K562 (cell line): ENCODE measurements around the gene CTSW. TPM values are rescaled to one million over a fixed set of nuclear protein-coding genes. Genes with fewer than 3 reads are reported as not detected.

Experiments used
- ATF3 ChIP-seq, 2 experiments: fragments of 450-650 bp in 1 of 2; sonication (generic) in 1 of 2; formaldehyde crosslinking in 1 of 2; IDR thresholded peaks in 1 of 2; conservative IDR thresholded peaks in 1 of 2; 2 replicates each; pipeline versions ENCODE4 v1.6.1 to v1.8.1; 2016 to 2023; ENCODE audit warnings: mild to moderate bottlenecking in 2 of 2, moderate library complexity in 2 of 2, inconsistent platforms in 1 of 2, missing genetic modification reagents in 1 of 2
- ATF4 ChIP-seq: fragments of 450-650 bp; formaldehyde crosslinking; IDR thresholded peaks from 2 replicates; pipeline ENCODE4 v1.4.0; 2022; ENCODE audit warnings: mild to moderate bottlenecking, moderate library complexity
- CREM ChIP-seq: IDR thresholded peaks from 2 replicates; pipeline ENCODE4 v1.6.1; 2014; ENCODE audit warnings: antibody characterized with exemption, low read depth
- ESRRB ChIP-seq: fragments of 250-450 bp; sonication (Bioruptor Pico); IDR thresholded peaks from 2 replicates; pipeline ENCODE4 v1.5.0; 2020; ENCODE audit warnings: mild to moderate bottlenecking, moderate library complexity, borderline replicate concordance
- HMBOX1 ChIP-seq: sonication (generic); IDR thresholded peaks from 2 replicates; pipeline ENCODE4 v1.6.1; 2016
- JUNB ChIP-seq: fragments of 450-650 bp; formaldehyde crosslinking; conservative IDR thresholded peaks from 2 replicates; pipeline ENCODE4 v1.4.0; 2020; ENCODE audit warnings: mild to moderate bottlenecking
- JUND ChIP-seq, 2 experiments: IDR thresholded peaks; 2 replicates in 1 of 2; 3 replicates in 1 of 2; pipeline ENCODE4 v1.6.1; 2011; ENCODE audit warnings: borderline replicate concordance in 2 of 2, low read depth in 2 of 2, low read length in 2 of 2, improper control_type of control experiment in 1 of 2, missing biosample characterization in 1 of 2, missing genetic modification characterization in 1 of 2, missing genetic modification reagents in 1 of 2
- KAT2B ChIP-seq: IDR thresholded peaks from one replicate; pipeline ENCODE4 v1.6.1; 2012; ENCODE audit warnings: low read depth, mild to moderate bottlenecking, control low read depth, inconsistent platforms, low read length, moderate library complexity
- NFXL1 ChIP-seq: fragments of 450-650 bp; formaldehyde crosslinking; IDR thresholded peaks from 2 replicates; pipeline ENCODE4 v1.4.0; 2021; ENCODE audit warnings: mild to moderate bottlenecking
- PHF8 ChIP-seq: fragments of 200-600 bp; sonication (generic); IDR thresholded peaks from 2 replicates; pipeline ENCODE4 v1.6.1; 2012; ENCODE audit warnings: mixed run types, mild to moderate bottlenecking, inconsistent platforms, low read length, moderate library complexity, borderline replicate concordance
- POLR2G ChIP-seq: fragments of 200-400 bp; formaldehyde crosslinking; IDR thresholded peaks from 2 replicates; pipeline ENCODE4 v1.6.1; 2017; ENCODE audit warnings: low read depth, mild to moderate bottlenecking, antibody characterized with exemption, low read length, moderate library complexity
- PTRF ChIP-seq: fragments of 450-650 bp; IDR thresholded peaks from 2 replicates; pipeline ENCODE4 v1.6.1; 2016; ENCODE audit warnings: mild to moderate bottlenecking, missing genetic modification characterization, missing compliant biosample characterization
- RB1 ChIP-seq: fragments of 450-650 bp; IDR thresholded peaks from 2 replicates; pipeline ENCODE4 v1.6.1; 2017; ENCODE audit warnings: low read depth, mild to moderate bottlenecking
- RBM34 ChIP-seq: fragments of 200-400 bp; formaldehyde crosslinking; IDR thresholded peaks from 2 replicates; pipeline ENCODE4 v1.6.1; 2018; ENCODE audit warnings: low read length, borderline replicate concordance; ENCODE audit not compliant: insufficient read depth
- ZBTB49 ChIP-seq: sonication (generic); formaldehyde crosslinking; IDR thresholded peaks from 2 replicates; pipeline ENCODE4 v1.8.0; 2022; ENCODE audit warnings: missing genetic modification reagents, mild to moderate bottlenecking, borderline replicate concordance
- ZC3H8 ChIP-seq: fragments of 450-650 bp; IDR thresholded peaks from 2 replicates; pipeline ENCODE4 v1.6.1; 2017
- ZNF197 ChIP-seq: fragments of 200-800 bp; sonication (Bioruptor generic); IDR thresholded peaks from 2 replicates; pipeline ENCODE4 v1.6.1; 2016; ENCODE audit warnings: low read depth, missing genetic modification characterization, missing compliant biosample characterization
- ZNF224 ChIP-seq: sonication (generic); formaldehyde crosslinking; IDR thresholded peaks from 2 replicates; pipeline ENCODE4 v1.8.0; 2022; ENCODE audit warnings: mild to moderate bottlenecking, missing genetic modification reagents
- ZNF449 ChIP-seq: fragments of 250-450 bp; sonication (Bioruptor Pico); IDR thresholded peaks from 2 replicates; pipeline ENCODE4 v1.8.0; 2022; ENCODE audit warnings: moderate library complexity, mild to moderate bottlenecking, inconsistent platforms
- polyA plus RNA-seq, 8 experiments: library from polyadenylated mRNA; depleted of rRNA in 4 of 8; stranded (reverse) in 5 of 8; unstranded in 3 of 8; fragments of >200 nt; fragmentation: Nextera tagmentation in 2 of 8; fragmentation: Illumina TruSeq in 1 of 8; extraction: Ambion mirVana in 2 of 8; extraction: Trizol in 1 of 8; gene quantifications; 2 replicates each; pipeline versions ENCODE4 v1.2.1 to v1.2.3, GENCODE V29; 2011 to 2014; ENCODE audit warnings: inconsistent platforms in 1 of 8, missing spikeins in 1 of 8
- total RNA-seq, 7 experiments: library from RNA; depleted of rRNA in 6 of 7; stranded (reverse); fragments of >200 nt in 6 of 7; fragmentation: Illumina TruSeq in 2 of 7; extraction: Trizol in 2 of 7; gene quantifications; 2 replicates each; pipeline versions ENCODE4 v1.2.1 to v1.2.3, GENCODE V29; 2011 to 2021; ENCODE audit warnings: low replicate concordance in 1 of 7

CTSW gene
- total and polyA plus RNA-seq, 9 of the 15 experiments (the other 6 are each of a cell fraction or from before 2014, with no cell fraction given): 0.04 TPM; not detected in 8

GRCh38 chr11:65860278-65861164 lies 19.1 kb upstream of the CTSW start, which contains the start of gene MUS81 (continued):
- TF ChIP-seq ZNF449 (CRISPR knock-in tag) (no peak), JUND (IDR thresholded peaks at IDR 0.05; ENCODE audit: borderline replicate concordance, low read depth, low read length) (peak; percentile 56; the same call in 1 of the 2 replicates), JUND (tag; IDR thresholded peaks at IDR 0.05; ENCODE audit: borderline replicate concordance, low read depth, low read length) (no peak), POLR2G (peak; percentile 95), HMBOX1 (peak; percentile 55; the same call in 1 of the 2 replicates), ESRRB (CRISPR knock-in tag) (no peak), PHF8 (peak; percentile 82; the same call in 1 of the 2 replicates), RB1 (peak; percentile 59), ATF4 (CRISPR knock-in tag) (peak; percentile 46; the same call in 1 of the 2 replicates), ZNF197 (CRISPR knock-in tag) (no peak), ZBTB49 (0 out of 2 replicates have a peak, but pooled peaks have one; percentile 72), ATF3 (IDR thresholded peaks at IDR 0.05) (no peak), ATF3 (CRISPR knock-in tag; conservative IDR thresholded peaks at IDR 0.05) (0 out of 2 replicates have a peak, but pooled peaks have one; percentile 77), RBM34 (no peak), CREM (peak; percentile 81), JUNB (CRISPR knock-in tag) (no peak), NFXL1 (no peak), ZC3H8 (no peak), PTRF (tag) (no peak), ZNF224 (CRISPR knock-in tag) (no peak), KAT2B (no peak)
